MM.1S (cell line): Measurements from ENCODE around the gene MARCO.

ENCODE experiments used
- CTCF ChIP-seq: fragments of 300-600 bp; sonication (generic); IDR thresholded peaks from 2 replicates; pipeline ENCODE4 v1.5.1; 2016; ENCODE audit warnings: antibody characterized with exemption, low read length, mixed read lengths
- EZH2 ChIP-seq: fragments of 300-600 bp; sonication (generic); optimal IDR thresholded peaks from 2 replicates; pipeline ENCODE3; 2017; ENCODE audit warnings: low read depth, mild to moderate bottlenecking, antibody characterized with exemption, low read length, mixed read lengths
- EZH2phosphoT487 ChIP-seq: fragments of 300-600 bp; sonication (generic); IDR thresholded peaks from 2 replicates; pipeline ENCODE4 v1.6.1; 2018; ENCODE audit warnings: antibody characterized with exemption, low read length

- TF ChIP-seq CTCF (no peak), EZH2phosphoT487 (no peak), EZH2 (no peak)
These were observed 31.6 kb downstream of the MARCO start for GRCh38 chr2:118973542-118973951.
